ENCODE data around the gene SFN. TPM values are rescaled to one million over a fixed set of nuclear protein-coding genes. Genes with fewer than 3 reads are reported as not detected.
A peak's percentile ranks its signal among the peaks of the same experiment; 100 is the strongest.

The SFN gene
- total RNA-seq, 1 experiment from 2014 or later = 74.5 TPM

DNA sequence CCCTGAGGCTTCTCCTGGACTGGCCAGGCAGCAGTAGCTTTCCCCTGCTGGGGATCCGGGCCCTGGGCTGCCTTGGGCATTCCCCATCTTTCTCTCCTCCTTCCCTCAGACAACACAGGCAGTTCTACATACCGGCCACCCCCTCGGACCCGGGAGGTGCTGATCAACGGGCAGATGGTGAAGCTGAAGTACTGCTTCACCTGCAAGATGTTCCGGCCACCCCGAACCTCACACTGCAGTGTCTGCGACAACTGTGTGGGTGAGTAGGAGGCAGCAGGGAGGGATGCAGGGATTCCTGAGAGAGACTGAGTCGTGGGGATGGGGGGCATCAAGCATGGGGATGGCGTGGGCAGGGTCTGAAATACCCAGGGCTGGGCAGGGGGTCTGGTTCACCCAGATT lies 14.4 kb upstream of the SFN start:
- H3K36me3 Mint-ChIP-seq (ENCODE audit: insufficient read depth, unreplicated experiment) = peaks cover 8% of the 10 kb centered on the region
- intact Hi-C loops (cut with micrococcal nuclease; ENCODE audit: unreplicated experiment) = no loop called here
- no peaks in the 10 kb centered on the region for H3K27me3 Mint-ChIP-seq (ENCODE audit: unreplicated experiment)
- DNase-seq = no peak
- peaks cover 27% of the 10 kb centered on the region for H3K4me1 Mint-ChIP-seq (ENCODE audit: low read depth, unreplicated experiment)
- BruUV-seq (replicated peaks) = no TSS peak
- H3K4me3 Mint-ChIP-seq (ENCODE audit: low read depth, unreplicated experiment) = no peak overlapping the region
- H3K9me3 Mint-ChIP-seq (ENCODE audit: low read depth, unreplicated experiment) = no peaks in the 10 kb centered on the region
- peak overlapping the region; percentile 12 for H3K27ac Mint-ChIP-seq (ENCODE audit: unreplicated experiment)
- CTCF ChIA-PET = interaction anchor here (0.6 to 1.6 kb wide), 5 partner anchors 14 to 247 kb away, joined by 3 to 10 read pairs (median 5); partner anchors contain the start of gene SFN
- TF ChIP-seq, protein P1, sequence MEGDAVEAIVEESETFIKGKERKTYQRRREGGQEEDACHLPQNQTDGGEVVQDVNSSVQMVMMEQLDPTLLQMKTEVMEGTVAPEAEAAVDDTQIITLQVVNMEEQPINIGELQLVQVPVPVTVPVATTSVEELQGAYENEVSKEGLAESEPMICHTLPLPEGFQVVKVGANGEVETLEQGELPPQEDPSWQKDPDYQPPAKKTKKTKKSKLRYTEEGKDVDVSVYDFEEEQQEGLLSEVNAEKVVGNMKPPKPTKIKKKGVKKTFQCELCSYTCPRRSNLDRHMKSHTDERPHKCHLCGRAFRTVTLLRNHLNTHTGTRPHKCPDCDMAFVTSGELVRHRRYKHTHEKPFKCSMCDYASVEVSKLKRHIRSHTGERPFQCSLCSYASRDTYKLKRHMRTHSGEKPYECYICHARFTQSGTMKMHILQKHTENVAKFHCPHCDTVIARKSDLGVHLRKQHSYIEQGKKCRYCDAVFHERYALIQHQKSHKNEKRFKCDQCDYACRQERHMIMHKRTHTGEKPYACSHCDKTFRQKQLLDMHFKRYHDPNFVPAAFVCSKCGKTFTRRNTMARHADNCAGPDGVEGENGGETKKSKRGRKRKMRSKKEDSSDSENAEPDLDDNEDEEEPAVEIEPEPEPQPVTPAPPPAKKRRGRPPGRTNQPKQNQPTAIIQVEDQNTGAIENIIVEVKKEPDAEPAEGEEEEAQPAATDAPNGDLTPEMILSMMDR (IDR thresholded peaks at IDR 0.05; ENCODE audit: unreplicated experiment) = no peak

DNA sequence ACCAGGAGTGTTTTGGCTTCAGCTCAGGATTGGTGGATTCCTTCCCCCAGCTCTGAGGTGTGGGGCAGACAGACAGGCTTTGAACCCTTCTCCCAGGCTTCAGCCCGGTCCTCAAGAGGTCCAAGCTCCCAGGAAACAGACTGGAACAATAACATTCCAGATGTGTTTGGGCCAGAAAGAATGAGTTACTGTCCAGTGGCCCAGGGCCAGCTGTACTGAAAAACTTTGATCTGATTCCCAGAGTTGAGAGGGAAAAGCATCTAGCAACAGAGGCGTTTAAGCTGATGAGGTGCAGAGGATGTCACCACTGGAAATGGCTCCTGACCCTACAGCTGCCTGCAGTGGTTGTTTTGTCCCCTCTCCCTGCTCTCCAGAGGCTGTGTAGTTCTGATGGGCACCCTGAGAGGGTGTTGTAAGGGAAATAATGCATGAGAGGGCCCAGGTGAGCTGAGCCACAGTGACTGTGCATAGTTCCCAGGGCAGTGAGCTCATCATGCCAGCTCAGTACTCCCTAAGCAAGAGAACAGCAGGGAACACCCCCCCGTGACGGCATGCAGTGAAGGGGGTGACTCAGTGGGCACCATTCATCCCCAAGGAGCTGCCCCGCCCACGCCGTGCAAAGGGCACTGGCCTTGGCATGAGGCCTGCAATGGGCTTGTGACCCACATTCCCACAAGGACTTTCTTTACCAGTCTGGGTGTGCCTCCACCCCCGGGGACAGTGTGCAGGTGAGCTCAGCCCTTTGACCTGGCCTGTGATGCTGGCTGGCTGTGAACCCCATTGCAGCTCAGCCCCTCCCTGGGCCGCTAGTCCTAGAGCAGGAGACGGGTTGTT lies 13.8 kb upstream of the SFN start:
- Mint-ChIP-seq H3K4me3 (ENCODE audit: low read depth, unreplicated experiment) (peak overlapping the region; percentile 19), H3K27ac (ENCODE audit: unreplicated experiment) (peak overlapping the region; percentile 12), H3K4me1 (ENCODE audit: low read depth, unreplicated experiment) (peaks cover 27% of the 10 kb centered on the region), H3K36me3 (ENCODE audit: insufficient read depth, unreplicated experiment) (peaks cover 8% of the 10 kb centered on the region), H3K9me3 (ENCODE audit: low read depth, unreplicated experiment) (no peaks in the 10 kb centered on the region), H3K27me3 (ENCODE audit: unreplicated experiment) (no peaks in the 10 kb centered on the region)
- DNase-seq = peak; percentile 91
- TF ChIP-seq, protein P1 (IDR thresholded peaks at IDR 0.05; ENCODE audit: unreplicated experiment) = no peak
- intact Hi-C loops (cut with micrococcal nuclease; ENCODE audit: unreplicated experiment) = no loop called here
- TSS peak; percentile 76 for BruUV-seq (replicated peaks)
- CTCF ChIA-PET = interaction anchor here (0.6 to 1.6 kb wide), 7 partner anchors 13 to 41 kb away, joined by 3 to 10 read pairs (median 4); partner anchors contain the start of genes GPN2 and SFN

DNA sequence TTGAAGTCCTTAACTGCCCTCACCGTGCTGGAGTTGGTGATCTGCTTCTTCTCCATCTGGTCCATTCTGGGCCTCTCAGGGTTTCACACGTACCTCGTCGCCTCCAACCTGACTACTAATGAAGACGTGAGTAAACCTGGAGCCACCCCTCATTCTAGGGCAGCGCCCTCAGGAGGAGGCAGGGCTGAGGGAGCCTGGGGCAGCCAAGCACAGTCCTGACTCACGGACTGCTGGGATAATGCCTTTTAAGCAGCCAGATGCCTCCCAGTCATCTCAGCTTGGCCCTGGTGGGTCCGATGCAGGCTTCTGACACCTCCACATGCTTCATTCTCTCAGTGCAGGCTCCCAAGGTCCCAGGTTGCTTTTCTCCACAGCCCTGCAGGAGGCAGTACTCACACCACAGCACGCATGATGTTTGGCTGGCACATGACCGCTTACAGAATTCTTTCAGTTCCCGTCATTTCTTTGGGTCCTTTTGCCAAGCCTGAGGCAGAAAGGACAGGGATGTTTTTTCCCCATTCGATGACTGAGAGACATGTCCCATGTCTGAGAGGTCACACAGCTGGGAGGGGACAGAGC lies 11.8 kb upstream of the SFN start:
- Mint-ChIP-seq H3K27ac (ENCODE audit: unreplicated experiment) (no peak overlapping the region), H3K4me1 (ENCODE audit: low read depth, unreplicated experiment) (peaks cover 27% of the 10 kb centered on the region), H3K4me3 (ENCODE audit: low read depth, unreplicated experiment) (no peak overlapping the region), H3K36me3 (ENCODE audit: insufficient read depth, unreplicated experiment) (peaks cover 8% of the 10 kb centered on the region), H3K9me3 (ENCODE audit: low read depth, unreplicated experiment) (no peaks in the 10 kb centered on the region), H3K27me3 (ENCODE audit: unreplicated experiment) (no peaks in the 10 kb centered on the region)
- CTCF ChIA-PET = interaction anchor here (0.5 kb wide), 1 partner anchor 1286 kb away, joined by 3 read pairs; no protein-coding TSS in a partner anchor
- no peak for DNase-seq
- TF ChIP-seq, protein P1 (IDR thresholded peaks at IDR 0.05; ENCODE audit: unreplicated experiment) = no peak
- BruUV-seq (replicated peaks) = no TSS peak
- intact Hi-C loops (cut with micrococcal nuclease; ENCODE audit: unreplicated experiment) = no loop called here

DNA sequence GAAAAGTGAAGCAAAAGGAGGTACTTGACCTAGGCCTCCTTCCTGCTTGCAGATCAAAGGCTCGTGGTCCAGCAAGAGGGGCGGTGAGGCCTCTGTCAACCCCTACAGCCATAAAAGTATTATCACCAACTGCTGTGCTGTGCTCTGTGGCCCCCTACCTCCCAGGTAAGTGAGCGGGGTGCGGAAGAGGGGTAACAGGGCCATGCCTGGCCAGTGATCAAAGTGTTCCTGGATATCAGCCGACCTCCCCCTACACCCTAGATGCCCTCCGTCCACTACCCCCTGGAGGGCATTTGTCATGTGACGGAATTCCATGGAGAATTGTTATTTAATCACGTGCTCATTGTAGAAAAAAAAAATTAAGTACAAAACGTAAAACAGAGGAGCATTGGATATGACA lies 10.2 kb upstream of the SFN start:
- H3K36me3 Mint-ChIP-seq (ENCODE audit: insufficient read depth, unreplicated experiment) = peaks cover 1% of the 10 kb centered on the region
- H3K27ac Mint-ChIP-seq (ENCODE audit: unreplicated experiment) = no peak overlapping the region
- H3K9me3 Mint-ChIP-seq (ENCODE audit: low read depth, unreplicated experiment) = no peaks in the 10 kb centered on the region
- TF ChIP-seq, protein P1 (IDR thresholded peaks at IDR 0.05; ENCODE audit: unreplicated experiment) = no peak
- intact Hi-C loops (cut with micrococcal nuclease; ENCODE audit: unreplicated experiment) = loop anchor here (1.0 kb wide), 1 partner anchor 26 kb away; no protein-coding TSS in a partner anchor
- H3K27me3 Mint-ChIP-seq (ENCODE audit: unreplicated experiment) = no peaks in the 10 kb centered on the region
- CTCF ChIA-PET = no interaction called here
- H3K4me3 Mint-ChIP-seq (ENCODE audit: low read depth, unreplicated experiment) = no peak overlapping the region
- BruUV-seq (replicated peaks) = no TSS peak
- peaks cover 21% of the 10 kb centered on the region for H3K4me1 Mint-ChIP-seq (ENCODE audit: low read depth, unreplicated experiment)
- DNase-seq = no peak
